DOHH2 (cell line): ENCODE data around the gene SCGB1D1.

ENCODE experiments used
- H3F3A ChIP-seq: fragments of 200-600 bp; sonication (generic), shearing (Covaris generic); 2 replicates; pipeline ENCODE4 v1.6.0; 2016; ENCODE audit warnings: antibody characterized with exemption, mild to moderate bottlenecking; ENCODE audit not compliant: control insufficient read depth, insufficient read depth
- H3K27ac ChIP-seq: fragments of 200-600 bp; sonication (generic); 2 replicates; pipeline ENCODE4 v1.5.1; 2014; ENCODE audit warnings: low read depth, mild to moderate bottlenecking, low read length, moderate library complexity
- H3K27me3 ChIP-seq: fragments of 200-600 bp; sonication (generic); 2 replicates; pipeline ENCODE4 v1.6.1; 2014; ENCODE audit warnings: mild to moderate bottlenecking, low read length, mixed read lengths; ENCODE audit not compliant: control insufficient read depth
- H3K36me3 ChIP-seq: fragments of 200-600 bp; sonication (generic); 2 replicates; pipeline ENCODE4 v1.6.1; 2014; ENCODE audit warnings: mild to moderate bottlenecking, low read length, moderate library complexity, mixed read lengths; ENCODE audit not compliant: control insufficient read depth
- H3K4me1 ChIP-seq: fragments of 200-600 bp; sonication (generic); 2 replicates; pipeline ENCODE4 v1.6.1; 2014; ENCODE audit warnings: mild to moderate bottlenecking, low read length, mixed read lengths; ENCODE audit not compliant: control insufficient read depth
- H3K4me2 ChIP-seq: fragments of 200-600 bp; sonication (generic); 2 replicates; pipeline ENCODE4 v1.6.0; 2014; ENCODE audit warnings: mild to moderate bottlenecking, low read length, moderate library complexity
- H3K4me3 ChIP-seq: fragments of 200-600 bp; sonication (generic); 2 replicates; pipeline ENCODE4 v1.5.1; 2014; ENCODE audit warnings: mild to moderate bottlenecking, low read length, mixed read lengths
- H3K79me2 ChIP-seq: fragments of 200-600 bp; sonication (generic); 2 replicates; pipeline ENCODE4 v1.6.1; 2014; ENCODE audit warnings: mild to moderate bottlenecking, low read length, mixed read lengths; ENCODE audit not compliant: control insufficient read depth
- H3K9me2 ChIP-seq: fragments of 200-600 bp; sonication (generic); replicated peaks from 2 replicates; pipeline ENCODE4 v1.6.1; 2014; ENCODE audit warnings: mild to moderate bottlenecking, low read length, mixed read lengths; ENCODE audit not compliant: control insufficient read depth
- H3K9me3 ChIP-seq: fragments of 200-600 bp; sonication (generic); 2 replicates; pipeline ENCODE4 v1.6.1; 2014; ENCODE audit warnings: antibody characterized with exemption, low read length, mixed read lengths; ENCODE audit not compliant: control insufficient read depth, insufficient read depth
- H4K20me1 ChIP-seq: fragments of 200-600 bp; sonication (generic); 2 replicates; pipeline ENCODE4 v1.6.0; 2014; ENCODE audit warnings: low read depth, mild to moderate bottlenecking, antibody characterized with exemption, low read length, moderate library complexity; ENCODE audit not compliant: control insufficient read depth, insufficient read depth
- CTCF ChIP-seq: fragments of 200-600 bp; sonication (generic); IDR thresholded peaks from one replicate; pipeline ENCODE4 v1.5.1; 2014; ENCODE audit warnings: antibody characterized with exemption, mild to moderate bottlenecking, low read depth, low read length; ENCODE audit not compliant: poor library complexity, severe bottlenecking
- EZH2phosphoT487 ChIP-seq: fragments of 200-600 bp; sonication (generic); IDR thresholded peaks from 2 replicates; pipeline ENCODE4 v1.6.1; 2017; ENCODE audit warnings: borderline replicate concordance, mild to moderate bottlenecking, antibody characterized with exemption, low read length, moderate library complexity, mixed read lengths

The SCGB1D1 gene

GRCh38 chr11:62176766-62177165 is 13.2 kb upstream of the SCGB1D1 start:
- H3K79me2 ChIP-seq: no peaks in the 10 kb centered on the region
- TF ChIP-seq EZH2phosphoT487 (no peak), CTCF (no peak)
- H3K36me3 ChIP-seq: no peaks in the 10 kb centered on the region
- no peak overlapping the region for H3K4me2 ChIP-seq
- H3K4me1 ChIP-seq: no peaks in the 10 kb centered on the region
- no peaks in the 10 kb centered on the region for H3K9me3 ChIP-seq
- H3K27me3 ChIP-seq: peaks cover 26% of the 10 kb centered on the region
- H4K20me1 ChIP-seq: no peaks in the 10 kb centered on the region
- no peaks in the 10 kb centered on the region for H3F3A ChIP-seq
- H3K4me3 ChIP-seq: no peak overlapping the region
- no peak overlapping the region for H3K27ac ChIP-seq
- no peaks in the 10 kb centered on the region for H3K9me2 ChIP-seq

DNA sequence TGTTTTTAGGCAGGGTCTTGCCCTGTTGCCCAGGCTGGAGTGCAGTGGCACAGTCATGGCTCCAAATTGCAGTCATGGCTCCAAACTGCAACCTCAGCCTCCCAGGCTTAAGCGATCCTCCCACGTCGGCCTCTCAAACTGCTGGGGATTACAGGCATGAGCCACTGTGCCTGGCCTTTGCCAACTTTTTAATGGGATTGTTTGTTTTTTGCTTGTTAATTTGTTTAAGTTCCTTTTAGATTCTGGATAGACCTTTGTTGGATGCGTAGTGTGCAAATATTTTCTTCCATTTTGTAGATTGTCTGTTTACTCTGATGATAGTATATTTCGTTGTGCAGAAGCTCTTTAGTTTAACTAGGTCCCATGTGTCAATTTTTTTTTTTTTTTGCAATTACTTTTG is 10.0 kb upstream of the SCGB1D1 start:
- Histone ChIP-seq H3K4me3 (no peak overlapping the region), H3K9me2 (no peaks in the 10 kb centered on the region), H3K36me3 (no peaks in the 10 kb centered on the region), H3K27me3 (peaks cover 23% of the 10 kb centered on the region), H3K9me3 (no peaks in the 10 kb centered on the region), H3K27ac (no peak overlapping the region), H3K79me2 (no peaks in the 10 kb centered on the region), H3F3A (no peaks in the 10 kb centered on the region), H3K4me1 (no peaks in the 10 kb centered on the region), H3K4me2 (no peak overlapping the region), H4K20me1 (no peaks in the 10 kb centered on the region)
- no peak for TF ChIP-seq CTCF
- no peak for TF ChIP-seq EZH2phosphoT487

- H3K36me3 ChIP-seq: no peaks in the 10 kb centered on the region
- TF ChIP-seq EZH2phosphoT487 (no peak), CTCF (no peak)
- H3K4me1 ChIP-seq: no peaks in the 10 kb centered on the region
- H3K27ac ChIP-seq: no peak overlapping the region
- no peaks in the 10 kb centered on the region for H3K9me2 ChIP-seq
- no peaks in the 10 kb centered on the region for H3F3A ChIP-seq
- no peaks in the 10 kb centered on the region for H4K20me1 ChIP-seq
- H3K9me3 ChIP-seq: no peaks in the 10 kb centered on the region
- no peaks in the 10 kb centered on the region for H3K79me2 ChIP-seq
- no peak overlapping the region for H3K4me2 ChIP-seq
- peaks cover 23% of the 10 kb centered on the region for H3K27me3 ChIP-seq
- no peak overlapping the region for H3K4me3 ChIP-seq
Measured at GRCh38 chr11:62181097-62181496, 8.9 kb upstream of the SCGB1D1 start.
